ENCODE measurements around the gene NR3C2.
"Not testable (repeated sequence)": the region's sequence is repeated elsewhere in the genome, so short reads cannot be mapped to it uniquely, and the experiment has no call there.

Gene NR3C2

GRCh38 chr4:148330161-148330560 is 112.1 kb downstream of the NR3C2 start:
- H3K27me3 ChIP-seq (ENCODE audit: control insufficient read depth in 5 of 5, insufficient read depth in 4 of 5, low read length in 5 of 5) = no peaks in the 10 kb centered on the region
- H3K4me1 ChIP-seq (ENCODE audit: control insufficient read depth in 5 of 5, insufficient read depth in 5 of 5, low read length in 5 of 5) = no peaks in the 10 kb centered on the region
- H3K9me3 ChIP-seq (ENCODE audit: control insufficient read depth in 5 of 5, low read length in 5 of 5) = no peaks in the 10 kb centered on the region
- H3K36me3 ChIP-seq (ENCODE audit: control insufficient read depth in 5 of 5, insufficient read depth in 5 of 5, low read length in 5 of 5) = no peaks in the 10 kb centered on the region
- H3K4me3 ChIP-seq (ENCODE audit: low read depth in 1 of 5, low read length in 5 of 5) = no peak overlapping the region
- H3K9ac ChIP-seq (ENCODE audit: low read length in 5 of 5) = no peak overlapping the region
- H3K27ac ChIP-seq (ENCODE audit: low read depth, low read length) = no peak overlapping the region

GRCh38 chr4:148329751-148330150 is 112.5 kb downstream of the NR3C2 start:
- no peak overlapping the region for H3K27ac ChIP-seq (ENCODE audit: low read depth, low read length)

GRCh38 chr4:148327683-148328082 is 114.5 kb downstream of the NR3C2 start:
- Histone ChIP-seq H3K27me3 (ENCODE audit: control insufficient read depth in 5 of 5, insufficient read depth in 4 of 5, low read length in 5 of 5) (no peaks in the 10 kb centered on the region), H3K4me3 (ENCODE audit: low read depth in 1 of 5, low read length in 5 of 5) (no peak overlapping the region), H3K9me3 (ENCODE audit: control insufficient read depth in 5 of 5, low read length in 5 of 5) (no peaks in the 10 kb centered on the region), H3K9ac (ENCODE audit: low read length in 5 of 5) (no peak overlapping the region), H3K36me3 (ENCODE audit: control insufficient read depth in 5 of 5, insufficient read depth in 5 of 5, low read length in 5 of 5) (no peaks in the 10 kb centered on the region), H3K4me1 (ENCODE audit: control insufficient read depth in 5 of 5, insufficient read depth in 5 of 5, low read length in 5 of 5) (no peaks in the 10 kb centered on the region), H3K27ac (ENCODE audit: low read depth, low read length) (no peak overlapping the region)

More at GRCh38 chr4:148329751-148330150, 112.5 kb downstream of the NR3C2 start:
- no peak overlapping the region for H3K9ac ChIP-seq (ENCODE audit: low read length in 5 of 5)
- no peaks in the 10 kb centered on the region for H3K4me1 ChIP-seq (ENCODE audit: control insufficient read depth in 5 of 5, insufficient read depth in 5 of 5, low read length in 5 of 5)
- no peaks in the 10 kb centered on the region for H3K27me3 ChIP-seq (ENCODE audit: control insufficient read depth in 5 of 5, insufficient read depth in 4 of 5, low read length in 5 of 5)
- H3K4me3 ChIP-seq (ENCODE audit: low read depth in 1 of 5, low read length in 5 of 5) = no peak overlapping the region
- H3K9me3 ChIP-seq (ENCODE audit: control insufficient read depth in 5 of 5, low read length in 5 of 5) = no peaks in the 10 kb centered on the region
- H3K36me3 ChIP-seq (ENCODE audit: control insufficient read depth in 5 of 5, insufficient read depth in 5 of 5, low read length in 5 of 5) = no peaks in the 10 kb centered on the region

- H3K36me3 ChIP-seq (ENCODE audit: control insufficient read depth in 5 of 5, insufficient read depth in 5 of 5, low read length in 5 of 5); H3K27ac ChIP-seq (ENCODE audit: low read depth, low read length); H3K27me3 ChIP-seq (ENCODE audit: control insufficient read depth in 5 of 5, insufficient read depth in 4 of 5, low read length in 5 of 5); H3K4me3 ChIP-seq (ENCODE audit: low read depth in 1 of 5, low read length in 5 of 5); H3K9ac ChIP-seq (ENCODE audit: low read length in 5 of 5); H3K9me3 ChIP-seq (ENCODE audit: control insufficient read depth in 5 of 5, low read length in 5 of 5); H3K4me1 ChIP-seq (ENCODE audit: control insufficient read depth in 5 of 5, insufficient read depth in 5 of 5, low read length in 5 of 5): not testable (repeated sequence)
These were observed 118.9 kb downstream of the NR3C2 start for GRCh38 chr4:148323316-148323715.

GRCh38 chr4:148315049-148315448 is 127.2 kb downstream of the NR3C2 start:
- H3K36me3 ChIP-seq (ENCODE audit: control insufficient read depth in 5 of 5, insufficient read depth in 5 of 5, low read length in 5 of 5) = no peaks in the 10 kb centered on the region
- no peak overlapping the region for H3K4me3 ChIP-seq (ENCODE audit: low read depth in 1 of 5, low read length in 5 of 5)
- peaks cover 0 to 3% (median 0%) of the 10 kb centered on the region in 5 donors for H3K4me1 ChIP-seq (ENCODE audit: control insufficient read depth in 5 of 5, insufficient read depth in 5 of 5, low read length in 5 of 5)
- no peaks in the 10 kb centered on the region for H3K27me3 ChIP-seq (ENCODE audit: control insufficient read depth in 5 of 5, insufficient read depth in 4 of 5, low read length in 5 of 5)
- H3K9ac ChIP-seq (ENCODE audit: low read length in 5 of 5) = no peak overlapping the region
- no peaks in the 10 kb centered on the region for H3K9me3 ChIP-seq (ENCODE audit: control insufficient read depth in 5 of 5, low read length in 5 of 5)
- no peak overlapping the region for H3K27ac ChIP-seq (ENCODE audit: low read depth, low read length)

GRCh38 chr4:148312956-148313490 is 129.2 kb downstream of the NR3C2 start:
- Histone ChIP-seq H3K9me3 (ENCODE audit: control insufficient read depth in 5 of 5, low read length in 5 of 5) (no peaks in the 10 kb centered on the region), H3K9ac (ENCODE audit: low read length in 5 of 5) (no peak overlapping the region), H3K36me3 (ENCODE audit: control insufficient read depth in 5 of 5, insufficient read depth in 5 of 5, low read length in 5 of 5) (no peaks in the 10 kb centered on the region), H3K27ac (ENCODE audit: low read depth, low read length) (no peak overlapping the region), H3K4me1 (ENCODE audit: control insufficient read depth in 5 of 5, insufficient read depth in 5 of 5, low read length in 5 of 5) (peaks cover 0 to 3% (median 0%) of the 10 kb centered on the region in 5 donors), H3K27me3 (ENCODE audit: control insufficient read depth in 5 of 5, insufficient read depth in 4 of 5, low read length in 5 of 5) (no peaks in the 10 kb centered on the region), H3K4me3 (ENCODE audit: low read depth in 1 of 5, low read length in 5 of 5) (no peak overlapping the region)

GRCh38 chr4:148311526-148311925 is 130.7 kb downstream of the NR3C2 start:
- Histone ChIP-seq H3K4me3 (ENCODE audit: low read depth in 1 of 5, low read length in 5 of 5) (no peak overlapping the region), H3K27me3 (ENCODE audit: control insufficient read depth in 5 of 5, insufficient read depth in 4 of 5, low read length in 5 of 5) (no peaks in the 10 kb centered on the region), H3K27ac (ENCODE audit: low read depth, low read length) (no peak overlapping the region), H3K36me3 (ENCODE audit: control insufficient read depth in 5 of 5, insufficient read depth in 5 of 5, low read length in 5 of 5) (no peaks in the 10 kb centered on the region), H3K4me1 (ENCODE audit: control insufficient read depth in 5 of 5, insufficient read depth in 5 of 5, low read length in 5 of 5) (peaks cover 0 to 3% (median 0%) of the 10 kb centered on the region in 5 donors), H3K9ac (ENCODE audit: low read length in 5 of 5) (no peak overlapping the region), H3K9me3 (ENCODE audit: control insufficient read depth in 5 of 5, low read length in 5 of 5) (no peaks in the 10 kb centered on the region)

- Histone ChIP-seq H3K36me3 (ENCODE audit: control insufficient read depth in 5 of 5, insufficient read depth in 5 of 5, low read length in 5 of 5) (no peaks in the 10 kb centered on the region), H3K4me3 (ENCODE audit: low read depth in 1 of 5, low read length in 5 of 5) (no peak overlapping the region), H3K27ac (ENCODE audit: low read depth, low read length) (no peak overlapping the region), H3K9me3 (ENCODE audit: control insufficient read depth in 5 of 5, low read length in 5 of 5) (no peaks in the 10 kb centered on the region), H3K9ac (ENCODE audit: low read length in 5 of 5) (no peak overlapping the region), H3K27me3 (ENCODE audit: control insufficient read depth in 5 of 5, insufficient read depth in 4 of 5, low read length in 5 of 5) (no peaks in the 10 kb centered on the region), H3K4me1 (ENCODE audit: control insufficient read depth in 5 of 5, insufficient read depth in 5 of 5, low read length in 5 of 5) (peaks cover 0 to 3% (median 0%) of the 10 kb centered on the region in 5 donors)
These were observed 131.5 kb downstream of the NR3C2 start for GRCh38 chr4:148310756-148311155.

GRCh38 chr4:148305751-148306150 is 136.5 kb downstream of the NR3C2 start:
- H3K4me3 ChIP-seq (ENCODE audit: low read depth in 1 of 5, low read length in 5 of 5) = no peak overlapping the region
- H3K4me1 ChIP-seq (ENCODE audit: control insufficient read depth in 5 of 5, insufficient read depth in 5 of 5, low read length in 5 of 5) = no peaks in the 10 kb centered on the region
- H3K36me3 ChIP-seq (ENCODE audit: control insufficient read depth in 5 of 5, insufficient read depth in 5 of 5, low read length in 5 of 5) = no peaks in the 10 kb centered on the region
- H3K27ac ChIP-seq (ENCODE audit: low read depth, low read length) = no peak overlapping the region
- no peaks in the 10 kb centered on the region for H3K27me3 ChIP-seq (ENCODE audit: control insufficient read depth in 5 of 5, insufficient read depth in 4 of 5, low read length in 5 of 5)
- no peaks in the 10 kb centered on the region for H3K9me3 ChIP-seq (ENCODE audit: control insufficient read depth in 5 of 5, low read length in 5 of 5)
- H3K9ac ChIP-seq (ENCODE audit: low read length in 5 of 5) = no peak overlapping the region

- peaks cover 0 to 3% (median 0%) of the 10 kb centered on the region in 5 donors for H3K4me1 ChIP-seq (ENCODE audit: control insufficient read depth in 5 of 5, insufficient read depth in 5 of 5, low read length in 5 of 5)
- H3K27ac ChIP-seq (ENCODE audit: low read depth, low read length) = no peak overlapping the region
- H3K36me3 ChIP-seq (ENCODE audit: control insufficient read depth in 5 of 5, insufficient read depth in 5 of 5, low read length in 5 of 5) = no peaks in the 10 kb centered on the region
- H3K4me3 ChIP-seq (ENCODE audit: low read depth in 1 of 5, low read length in 5 of 5) = no peak overlapping the region
- no peak overlapping the region for H3K9ac ChIP-seq (ENCODE audit: low read length in 5 of 5)
- no peaks in the 10 kb centered on the region for H3K9me3 ChIP-seq (ENCODE audit: control insufficient read depth in 5 of 5, low read length in 5 of 5)
- H3K27me3 ChIP-seq (ENCODE audit: control insufficient read depth in 5 of 5, insufficient read depth in 4 of 5, low read length in 5 of 5) = no peaks in the 10 kb centered on the region
These were observed 139.8 kb downstream of the NR3C2 start for GRCh38 chr4:148302416-148302815.

GRCh38 chr4:148300877-148301276 is 141.3 kb downstream of the NR3C2 start:
- H3K27ac ChIP-seq (ENCODE audit: low read depth, low read length) = no peak overlapping the region

More at GRCh38 chr4:148300877-148301276, 141.3 kb downstream of the NR3C2 start:
- peaks cover 0 to 3% (median 0%) of the 10 kb centered on the region in 5 donors for H3K4me1 ChIP-seq (ENCODE audit: control insufficient read depth in 5 of 5, insufficient read depth in 5 of 5, low read length in 5 of 5)
- no peak overlapping the region for H3K9ac ChIP-seq (ENCODE audit: low read length in 5 of 5)
- H3K36me3 ChIP-seq (ENCODE audit: control insufficient read depth in 5 of 5, insufficient read depth in 5 of 5, low read length in 5 of 5) = no peaks in the 10 kb centered on the region
- no peaks in the 10 kb centered on the region for H3K9me3 ChIP-seq (ENCODE audit: control insufficient read depth in 5 of 5, low read length in 5 of 5)
- H3K27me3 ChIP-seq (ENCODE audit: control insufficient read depth in 5 of 5, insufficient read depth in 4 of 5, low read length in 5 of 5) = no peaks in the 10 kb centered on the region
- H3K4me3 ChIP-seq (ENCODE audit: low read depth in 1 of 5, low read length in 5 of 5) = no peak overlapping the region

All from subcutaneous abdominal adipose tissue (tissue), 5 donors.